ENCODE results near the gene CPXM2. TPM values are rescaled to one million over a fixed set of nuclear protein-coding genes. Genes with fewer than 3 reads are reported as not detected.

The CPXM2 gene
- total RNA-seq, 1 experiment from 2014 or later, result 0.12 TPM

DNA sequence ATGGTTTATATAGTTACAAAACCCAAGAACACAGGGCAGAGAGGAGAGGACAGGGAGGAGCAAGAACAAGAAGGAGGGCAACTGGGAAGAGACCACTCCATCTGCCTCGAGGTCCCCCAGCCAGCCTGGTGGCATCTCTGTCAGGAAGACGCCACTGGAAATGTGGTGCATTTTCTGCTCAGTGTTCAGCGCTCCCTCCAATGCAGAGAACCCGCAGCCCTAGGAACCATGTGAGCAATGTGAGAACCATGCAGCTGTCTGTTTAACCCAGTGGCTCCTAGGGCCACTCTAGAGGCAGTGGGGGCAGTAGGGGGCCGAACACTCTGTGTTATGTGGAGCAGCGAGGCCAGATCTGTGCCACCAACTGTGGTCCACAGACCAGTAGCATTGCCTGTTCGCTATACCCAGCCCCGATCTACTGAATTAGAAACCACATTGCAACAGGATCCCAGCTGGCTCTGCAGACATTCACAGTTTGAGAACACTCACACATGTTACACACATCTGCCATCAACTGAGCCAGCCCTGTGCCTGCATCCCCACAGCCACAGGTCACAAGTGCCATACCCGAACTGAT lies 110.2 kb downstream of the CPXM2 start:
- no peak overlapping the region for H3K27ac ChIP-seq (ENCODE audit: low read depth, low read length)
- RAD21 ChIA-PET (ENCODE audit: low non-redundant PET in 1 of 2, low total read pairs in 2 of 2, uncharacterized antibody in 2 of 2, unreplicated experiment in 2 of 2), result no interaction called here

GRCh38 chr10:123778719-123779517 lies 112.7 kb downstream of the CPXM2 start:
- ChIA-PET RAD21 (ENCODE audit: low non-redundant PET in 1 of 2, low total read pairs in 2 of 2, uncharacterized antibody in 2 of 2, unreplicated experiment in 2 of 2) (no interaction called here), POLR2A (no interaction called here)

More for the DNA sequence above, 110.2 kb downstream of the CPXM2 start:
- Histone ChIP-seq H3K9me2 (ENCODE audit: insufficient read depth) (no peaks in the 10 kb centered on the region), H3K79me2 (ENCODE audit: insufficient read depth, low read length) (no peaks in the 10 kb centered on the region), H4K20me1 (ENCODE audit: insufficient read depth) (no peaks in the 10 kb centered on the region), H3K9ac (ENCODE audit: low read length) (no peak overlapping the region), H3K4me3 (replicated peaks in 1 of 2; ENCODE audit: low read depth in 1 of 2, low read length in 2 of 2) (no peak overlapping the region), H3K4me1 (ENCODE audit: control insufficient read depth in 1 of 2, insufficient read depth in 2 of 2, low read length in 2 of 2) (no peaks in the 10 kb centered on the region), H3K27me3 (ENCODE audit: insufficient read depth, low read length) (peaks cover 96% of the 10 kb centered on the region), H3K36me3 (ENCODE audit: control insufficient read depth in 1 of 2, insufficient read depth in 2 of 2, low read length in 2 of 2) (no peaks in the 10 kb centered on the region), H3K4me2 (ENCODE audit: low read length) (no peak overlapping the region), H2AFZ (ENCODE audit: low read depth, low read length, poor library complexity, severe bottlenecking) (no peak overlapping the region), H3K9me3 (ENCODE audit: control insufficient read depth in 1 of 2, insufficient read depth in 1 of 2, low read depth in 1 of 2, low read length in 2 of 2) (no peaks in the 10 kb centered on the region)
- intact Hi-C loops (cut with micrococcal nuclease), result no loop called here
- TF ChIP-seq ELF1 (IDR thresholded peaks at IDR 0.05; ENCODE audit: borderline replicate concordance, low read depth), result no peak
- TF ChIP-seq EZH2 (IDR thresholded peaks at IDR 0.05), result 0 out of 2 replicates have a peak, but pooled peaks have one; percentile 63
- TF ChIP-seq MAX (IDR thresholded peaks at IDR 0.05), result no peak
- CTCF ChIA-PET, result interaction anchor here (1.4 kb wide), 1 partner anchor 15 kb away, joined by 3 read pairs; no protein-coding TSS in a partner anchor
- ATAC-seq (no peak), DNase-seq (ENCODE audit: low read depth, low spot score) (no peak)
- no TSS peak for BruUV-seq (replicated peaks)
- POLR2A ChIA-PET, result no interaction called here

More at GRCh38 chr10:123778719-123779517, 112.7 kb downstream of the CPXM2 start:
- intact Hi-C loops (cut with micrococcal nuclease), result no loop called here
- CTCF ChIA-PET, result no interaction called here
- Histone ChIP-seq H3K79me2 (ENCODE audit: insufficient read depth, low read length) (no peaks in the 10 kb centered on the region), H3K27ac (ENCODE audit: low read depth, low read length) (no peak overlapping the region), H3K4me1 (ENCODE audit: control insufficient read depth in 1 of 2, insufficient read depth in 2 of 2, low read length in 2 of 2) (no peaks in the 10 kb centered on the region), H3K36me3 (ENCODE audit: control insufficient read depth in 1 of 2, insufficient read depth in 2 of 2, low read length in 2 of 2) (no peaks in the 10 kb centered on the region), H3K4me3 (replicated peaks in 1 of 2; ENCODE audit: low read depth in 1 of 2, low read length in 2 of 2) (no peak overlapping the region), H3K9me2 (ENCODE audit: insufficient read depth) (no peaks in the 10 kb centered on the region), H4K20me1 (ENCODE audit: insufficient read depth) (no peaks in the 10 kb centered on the region), H3K27me3 (ENCODE audit: insufficient read depth, low read length) (peaks cover 100% of the 10 kb centered on the region), H3K9ac (ENCODE audit: low read length) (no peak overlapping the region), H3K4me2 (ENCODE audit: low read length) (no peak overlapping the region), H2AFZ (ENCODE audit: low read depth, low read length, poor library complexity, severe bottlenecking) (no peak overlapping the region), H3K9me3 (ENCODE audit: control insufficient read depth in 1 of 2, insufficient read depth in 1 of 2, low read depth in 1 of 2, low read length in 2 of 2) (no peaks in the 10 kb centered on the region)
- ATAC-seq (no peak), DNase-seq (ENCODE audit: low read depth, low spot score) (no peak)
- BruUV-seq (replicated peaks), result no TSS peak
- TF ChIP-seq SP1 (IDR thresholded peaks at IDR 0.05; ENCODE audit: low read depth), result no peak
- TF ChIP-seq ZFX (IDR thresholded peaks at IDR 0.05), result no peak
- TF ChIP-seq TCF7L2 (IDR thresholded peaks at IDR 0.05; ENCODE audit: borderline replicate concordance, extremely low read depth, insufficient read depth, insufficient read length), result no peak
- no peak for TF ChIP-seq ZBTB33 (IDR thresholded peaks at IDR 0.05; ENCODE audit: extremely low read depth, insufficient replicate concordance, low read length)
- TF ChIP-seq YY1 (IDR thresholded peaks at IDR 0.05; ENCODE audit: extremely low read depth, insufficient replicate concordance, low read depth, low read length), result no peak
- TF ChIP-seq EZH2 (IDR thresholded peaks at IDR 0.05), result no peak
- no peak for TF ChIP-seq SIN3A (IDR thresholded peaks at IDR 0.05; ENCODE audit: low read depth)
- TF ChIP-seq CBX3 (IDR thresholded peaks at IDR 0.05; ENCODE audit: low read depth), result no peak
- TF ChIP-seq CEBPB (IDR thresholded peaks at IDR 0.05; ENCODE audit: low read depth), result no peak
- no peak for TF ChIP-seq RAD21 (IDR thresholded peaks at IDR 0.05; ENCODE audit: low read depth)
- no peak for TF ChIP-seq POLR2A (IDR thresholded peaks at IDR 0.05; ENCODE audit: borderline replicate concordance, extremely low read depth, insufficient read depth, insufficient read length)

All from HCT116 (cell line).